Head of caudate nucleus (tissue), 42 donors: Measurements from ENCODE around the gene LOXL1.

ENCODE experiments used
- DNase-seq, 42 donors: peaks; one replicate each; pipeline versions ENCODE4 v3.0.0 to v3.0.0-alpha.2; 2020 to 2021; ENCODE audit warnings: mixed read lengths in 7 of 42
- intact Hi-C: fragments of 100-400 bp; cut with DNase I; formaldehyde crosslinking; loops from one replicate; pipeline ENCODE4 v1.15.0; 2022

Gene LOXL1

DNA sequence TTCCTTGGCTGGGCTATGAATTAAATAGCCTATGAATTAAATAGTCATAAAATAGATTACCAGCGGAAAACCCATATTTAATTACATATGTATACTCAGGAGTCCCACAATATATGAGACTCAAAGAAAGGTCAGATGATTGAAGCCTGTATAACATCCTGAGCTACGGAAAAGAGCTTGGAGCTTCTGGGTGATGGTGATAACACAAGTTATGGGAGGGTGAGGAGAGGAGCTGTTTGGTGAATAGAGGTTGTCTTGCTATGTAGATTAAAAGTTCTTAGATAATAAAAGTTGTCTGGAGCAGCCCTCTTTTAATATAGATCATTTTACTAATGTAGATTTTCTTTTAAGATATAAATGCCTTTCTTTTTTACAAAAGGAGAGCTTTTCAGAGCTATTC lies 70.0 kb downstream of the LOXL1 start:
- DNase-seq = no peak
- intact Hi-C loops = no loop called here

DNA sequence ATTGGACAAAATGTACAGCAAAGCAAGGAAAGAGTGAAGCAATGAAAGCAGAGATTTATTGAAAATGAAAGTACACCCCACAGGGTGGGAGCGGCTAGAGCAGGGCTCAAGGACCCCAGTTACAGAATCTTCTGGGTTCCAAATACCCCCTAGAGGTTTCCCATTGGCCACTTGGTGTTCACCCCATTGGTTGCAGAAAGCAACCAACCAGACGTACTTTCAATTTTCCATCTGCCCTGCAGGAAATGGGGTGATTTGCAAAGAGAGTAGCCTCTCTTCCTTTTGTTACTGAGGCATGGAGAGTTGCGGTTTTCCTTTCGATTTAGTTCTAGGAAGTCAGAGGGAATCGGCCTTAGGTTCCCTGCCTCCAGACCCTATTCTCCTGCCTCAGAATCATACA lies 70.7 kb downstream of the LOXL1 start:
- DNase-seq = peak in 3 of 42 donors; percentile 14 to 29 (median 14)
- intact Hi-C loops = no loop called here

DNA sequence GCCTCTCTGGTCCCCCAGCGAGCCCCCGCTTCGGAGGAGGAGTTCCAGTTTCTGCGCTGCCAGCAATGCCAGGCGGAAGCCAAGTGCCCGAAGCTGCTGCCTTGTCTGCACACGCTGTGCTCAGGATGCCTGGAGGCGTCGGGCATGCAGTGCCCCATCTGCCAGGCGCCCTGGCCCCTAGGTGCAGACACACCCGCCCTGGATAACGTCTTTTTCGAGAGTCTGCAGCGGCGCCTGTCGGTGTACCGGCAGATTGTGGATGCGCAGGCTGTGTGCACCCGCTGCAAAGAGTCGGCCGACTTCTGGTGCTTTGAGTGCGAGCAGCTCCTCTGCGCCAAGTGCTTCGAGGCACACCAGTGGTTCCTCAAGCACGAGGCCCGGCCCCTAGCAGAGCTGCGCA lies 71.7 kb downstream of the LOXL1 start:
- no peak for DNase-seq
- intact Hi-C loops = no loop called here
